T-cell (primary cell): Measurements from ENCODE around the gene PDGFD. TPM values are rescaled to one million over a fixed set of nuclear protein-coding genes. Genes with fewer than 3 reads are reported as not detected.

Experiments
- ATAC-seq, 4 experiments: fragments of 200-7000 bp in 3 of 4; fragments of 150-1000 bp in 1 of 4; cut with Tn5 transposase; replicated peaks in 1 of 4; 1 replicate in 3 of 4; 2 replicates in 1 of 4; pipeline ENCODE4 v1.10.0; 2021; ENCODE audit warnings: moderate library complexity in 3 of 4, mild to moderate bottlenecking in 2 of 4, moderate number of reproducible peaks in 1 of 4
- CTCF ChIA-PET, 2 donors: fragments of 300-600 bp; sonication (Branson Sonifier 250); formaldehyde crosslinking; loops; one replicate each; lab custom pipeline; 2022; ENCODE audit warnings: antibody characterized with exemption in 2 of 2; lab: Charles Lee
- POLR2A ChIA-PET, 2 donors: fragments of 300-600 bp; sonication (Branson Sonifier 250); formaldehyde crosslinking; loops; one replicate each; lab custom pipeline; 2022; ENCODE audit warnings: antibody characterized with exemption in 2 of 2; lab: Charles Lee
- DNase-seq, 35 experiments: peaks; one replicate each; pipeline versions ENCODE4 v3.0.0 to v3.0.0-alpha.2; 2013 to 2023
- H3K27ac ChIP-seq: one replicate; pipeline ENCODE4 v1.5.1; 2013; ENCODE audit warnings: low read length
- H3K27me3 ChIP-seq, 2 experiments: replicated peaks in 1 of 2; 1 replicate in 1 of 2; 2 replicates in 1 of 2; pipeline versions ENCODE4 v1.6.1 to v1.7.0; 2013; ENCODE audit warnings: low read length in 1 of 2, mixed read lengths in 1 of 2; ENCODE audit not compliant: control insufficient read depth in 2 of 2, insufficient read depth in 2 of 2; ENCODE audit errors: extremely low read depth in 1 of 2
- H3K36me3 ChIP-seq, 2 donors: 1 replicate in 1 of 2; 2 replicates in 1 of 2; pipeline versions ENCODE4 v1.6.1 to v1.7.0; 2013; ENCODE audit warnings: low read length in 1 of 2; ENCODE audit not compliant: control insufficient read depth in 2 of 2, insufficient read depth in 1 of 2; ENCODE audit errors: extremely low read depth in 1 of 2
- H3K4me1 ChIP-seq, 2 experiments: 1 replicate in 1 of 2; 2 replicates in 1 of 2; pipeline versions ENCODE4 v1.6.1 to v1.7.0; 2013; ENCODE audit warnings: low read length in 2 of 2, mixed read lengths in 1 of 2; ENCODE audit not compliant: insufficient read depth in 2 of 2, control insufficient read depth in 1 of 2; ENCODE audit errors: extremely low read depth in 1 of 2
- H3K4me3 ChIP-seq, 2 donors: 1 replicate in 1 of 2; 2 replicates in 1 of 2; pipeline versions ENCODE4 v1.5.1 to v1.7.0; 2013; ENCODE audit warnings: mild to moderate bottlenecking in 2 of 2, low read length in 1 of 2, moderate library complexity in 1 of 2; ENCODE audit not compliant: control insufficient read depth in 1 of 2; ENCODE audit errors: extremely low read depth in 1 of 2
- H3K9me3 ChIP-seq: 2 replicates; pipeline ENCODE4 v1.7.0; 2013
- H3K27ac Mint-ChIP-seq, 2 donors: one replicate each; pipeline ENCODE4 v1.8.0; 2020 to 2021; ENCODE audit warnings: mild to moderate bottlenecking in 2 of 2, mixed read lengths in 2 of 2
- H3K27me3 Mint-ChIP-seq, 2 donors: one replicate each; pipeline ENCODE4 v1.8.0; 2021 to 2022; ENCODE audit warnings: mixed read lengths in 2 of 2
- H3K36me3 Mint-ChIP-seq: one replicate; pipeline ENCODE4 v1.8.0; 2021; ENCODE audit warnings: mixed read lengths
- H3K4me1 Mint-ChIP-seq, 3 donors: one replicate each; pipeline ENCODE4 v1.8.0; 2020 to 2022; ENCODE audit warnings: mixed read lengths in 3 of 3, mild to moderate bottlenecking in 1 of 3
- H3K4me3 Mint-ChIP-seq, 3 donors: one replicate each; pipeline ENCODE4 v1.8.0; 2020 to 2022; ENCODE audit warnings: mild to moderate bottlenecking in 3 of 3, mixed read lengths in 3 of 3, moderate library complexity in 3 of 3
- H3K9me3 Mint-ChIP-seq, 3 donors: one replicate each; pipeline ENCODE4 v1.8.0; 2020 to 2022; ENCODE audit warnings: mixed read lengths in 3 of 3
- WGBS: methylation state at CpG from one replicate; pipeline ENCODE4 v1.1.5; 2013; ENCODE audit warnings: missing lambda C conversion rate; ENCODE audit not compliant: insufficient coverage; 5-methylcytosine and 5-hydroxymethylcytosine counted together
- total RNA-seq, 35 experiments: library from RNA in 6 of 35; stranded (reverse) in 6 of 35; fragments of 120-200 nt in 1 of 35; gene quantifications; one replicate each; pipeline versions ENCODE4 v1.2.1 to v1.2.4 and lab custom pipeline; 2013 to 2026

The PDGFD gene
- total RNA-seq, 5 donors from 2014 or later (not counting 1 experiment from before 2014, with no cell fraction given): 0.35 to 2.9 (median 1.2) TPM

DNA sequence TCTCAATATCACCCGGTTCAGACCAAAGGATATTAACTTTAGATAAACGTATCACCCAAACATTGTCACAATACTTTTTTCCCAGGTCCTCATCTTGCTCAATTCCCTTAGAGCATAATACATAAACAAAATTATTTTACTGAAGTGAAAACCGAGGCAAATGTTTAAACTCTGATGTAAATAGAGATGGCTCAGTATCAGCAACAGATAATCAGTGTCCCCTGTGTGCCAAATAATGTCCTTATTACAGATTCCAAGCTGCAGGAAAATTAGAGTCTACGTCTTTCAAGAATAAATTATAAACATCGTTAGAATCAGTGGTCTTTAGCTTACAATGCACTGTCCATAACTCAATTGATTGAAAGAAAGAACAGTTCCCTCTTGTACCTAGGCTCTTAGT is 77.3 kb downstream of the PDGFD start:
- Mint-ChIP-seq H3K4me3 (no peak overlapping the region), H3K27ac (no peak overlapping the region), H3K9me3 (no peaks in the 10 kb centered on the region), H3K36me3 (no peaks in the 10 kb centered on the region), H3K27me3 (no peaks in the 10 kb centered on the region), H3K4me1 (no peaks in the 10 kb centered on the region)
- Histone ChIP-seq H3K27me3 (no peaks in the 10 kb centered on the region), H3K4me1 (no peaks in the 10 kb centered on the region), H3K4me3 (no peak overlapping the region), H3K27ac (no peak overlapping the region), H3K9me3 (no peaks in the 10 kb centered on the region), H3K36me3 (no peaks in the 10 kb centered on the region)
- POLR2A ChIA-PET: no interaction called here
- DNase-seq (no peak), ATAC-seq (no peak)
- no CpG with 5 or more reads among the region's 5 CpGs for WGBS
- CTCF ChIA-PET: no interaction called here

DNA sequence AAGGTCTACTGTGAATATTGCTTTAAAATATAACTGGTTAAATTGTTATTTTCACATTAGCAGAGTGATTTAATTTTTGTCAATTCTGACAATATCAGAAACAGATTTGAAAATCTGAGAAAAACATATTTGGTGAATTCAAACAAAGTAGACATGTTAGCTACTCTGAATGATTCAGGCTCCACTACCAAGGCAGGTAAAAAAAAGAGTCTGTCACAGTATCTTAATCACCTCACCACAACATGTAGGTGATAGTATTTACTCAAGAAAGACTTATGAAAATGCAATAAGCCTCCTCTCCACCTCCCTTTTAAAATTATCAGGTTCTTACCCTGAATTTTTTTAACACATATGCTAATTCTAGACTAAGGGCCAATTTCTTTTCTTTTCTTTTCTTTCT is 85.0 kb downstream of the PDGFD start:
- ChIA-PET POLR2A (interaction anchor here in 1 of 2 donors (0.5 kb wide), 1 partner anchor 43 kb away, joined by 12 read pairs; no protein-coding TSS in a partner anchor), CTCF (no interaction called here)
- no peaks in the 10 kb centered on the region for H3K4me1 ChIP-seq
- H3K9me3 ChIP-seq: no peaks in the 10 kb centered on the region
- Mint-ChIP-seq H3K9me3 (no peaks in the 10 kb centered on the region), H3K27ac (no peak overlapping the region), H3K36me3 (no peaks in the 10 kb centered on the region), H3K4me1 (no peaks in the 10 kb centered on the region), H3K27me3 (peaks cover 0 to 6% of the 10 kb centered on the region in 2 donors), H3K4me3 (no peak overlapping the region)
- H3K27ac ChIP-seq: no peak overlapping the region
- H3K27me3 ChIP-seq: no peaks in the 10 kb centered on the region
- no peak overlapping the region for H3K4me3 ChIP-seq
- DNase-seq: no peak
- ATAC-seq: no peak
- H3K36me3 ChIP-seq: no peaks in the 10 kb centered on the region

DNA sequence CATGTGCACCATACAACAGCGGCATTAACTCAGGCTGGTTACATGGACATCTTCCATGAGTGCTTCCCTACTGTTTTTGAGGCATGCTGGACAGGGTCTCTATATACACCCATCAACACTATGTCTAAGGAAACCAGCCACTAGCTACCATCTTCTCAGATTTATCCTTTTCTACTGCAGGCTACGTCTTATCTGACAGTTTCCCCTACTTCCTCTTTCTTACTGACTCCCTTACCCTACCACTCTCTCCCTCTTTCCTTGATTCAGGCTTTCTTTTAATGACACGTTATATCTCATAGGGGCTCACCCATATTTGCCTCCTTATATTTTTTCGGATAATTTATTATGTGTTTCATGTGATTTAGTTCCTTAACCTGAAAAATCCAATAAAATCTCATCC is 85.7 kb downstream of the PDGFD start:
- Histone ChIP-seq H3K27me3 (no peaks in the 10 kb centered on the region), H3K4me3 (no peak overlapping the region), H3K9me3 (no peaks in the 10 kb centered on the region), H3K4me1 (no peaks in the 10 kb centered on the region), H3K36me3 (no peaks in the 10 kb centered on the region), H3K27ac (no peak overlapping the region)
- Mint-ChIP-seq H3K27ac (no peak overlapping the region), H3K36me3 (no peaks in the 10 kb centered on the region), H3K9me3 (no peaks in the 10 kb centered on the region), H3K4me1 (no peaks in the 10 kb centered on the region), H3K27me3 (peaks cover 0 to 6% of the 10 kb centered on the region in 2 donors), H3K4me3 (no peak overlapping the region)
- no peak for ATAC-seq
- POLR2A ChIA-PET: no interaction called here
- DNase-seq: no peak
- CTCF ChIA-PET: no interaction called here
- 44% methylated on average over 2 of the region's 4 CpGs for WGBS

DNA sequence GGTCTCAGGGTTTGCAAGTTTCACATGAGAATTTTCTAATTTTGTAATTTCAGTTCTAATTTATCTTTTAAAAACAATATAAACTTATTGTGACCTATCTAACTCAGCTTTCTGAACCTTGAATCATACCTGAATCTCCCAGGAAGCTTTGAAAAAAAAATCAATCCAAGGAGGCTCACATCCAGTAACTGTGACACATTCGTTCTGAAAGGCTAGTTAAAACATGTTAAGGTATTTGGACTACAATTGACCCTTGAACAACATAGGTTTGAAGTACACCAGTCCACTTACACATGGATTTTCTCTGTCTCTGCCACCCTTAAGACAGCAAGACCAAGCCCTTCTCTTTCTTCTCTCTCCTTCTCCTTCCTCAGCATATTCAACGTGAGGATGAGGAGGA is 87.5 kb downstream of the PDGFD start:
- no peaks in the 10 kb centered on the region for H3K36me3 Mint-ChIP-seq
- ChIA-PET POLR2A (no interaction called here), CTCF (no interaction called here)
- DNase-seq: no peak
- peaks cover 0 to 6% of the 10 kb centered on the region in 2 donors for H3K27me3 Mint-ChIP-seq
- no peaks in the 10 kb centered on the region for H3K4me1 Mint-ChIP-seq
- H3K27ac Mint-ChIP-seq: no peak overlapping the region
- no peaks in the 10 kb centered on the region for H3K4me1 ChIP-seq
- H3K4me3 ChIP-seq: no peak overlapping the region
- no peak overlapping the region for H3K27ac ChIP-seq
- no peaks in the 10 kb centered on the region for H3K9me3 Mint-ChIP-seq
- H3K9me3 ChIP-seq: no peaks in the 10 kb centered on the region
- H3K27me3 ChIP-seq: no peaks in the 10 kb centered on the region
- H3K4me3 Mint-ChIP-seq: no peak overlapping the region
- ATAC-seq: no peak
- no peaks in the 10 kb centered on the region for H3K36me3 ChIP-seq
- WGBS: no CpG with 5 or more reads among the region's 2 CpGs

DNA sequence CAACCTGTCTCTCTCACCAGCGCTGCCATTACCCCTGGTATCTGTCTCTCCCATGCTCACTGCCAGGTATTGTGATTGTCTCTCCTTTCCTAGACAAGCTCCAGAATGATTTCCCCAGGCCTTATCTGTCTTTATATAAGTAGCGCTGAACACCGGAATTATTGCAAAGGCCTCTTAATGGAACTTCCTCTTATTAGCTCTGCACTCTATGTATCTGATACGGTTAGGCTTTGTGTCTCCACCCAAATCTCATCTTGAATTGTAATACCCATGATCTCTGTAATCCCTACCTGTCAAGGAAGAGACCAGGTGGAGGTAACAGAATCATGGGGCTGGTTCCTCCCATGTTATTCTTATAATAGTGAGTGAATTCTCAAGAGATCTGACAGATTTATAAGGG is 88.2 kb downstream of the PDGFD start:
- no peaks in the 10 kb centered on the region for H3K36me3 ChIP-seq
- H3K4me1 Mint-ChIP-seq: no peaks in the 10 kb centered on the region
- H3K4me3 Mint-ChIP-seq: no peak overlapping the region
- 92% methylated on average over 1 of the region's 4 CpGs for WGBS
- no peaks in the 10 kb centered on the region for H3K27me3 ChIP-seq
- H3K9me3 Mint-ChIP-seq: no peaks in the 10 kb centered on the region
- no peaks in the 10 kb centered on the region for H3K4me1 ChIP-seq
- H3K27me3 Mint-ChIP-seq: peaks cover 0 to 6% of the 10 kb centered on the region in 2 donors
- H3K27ac Mint-ChIP-seq: no peak overlapping the region
- H3K9me3 ChIP-seq: no peaks in the 10 kb centered on the region
- ATAC-seq (no peak), DNase-seq (no peak)
- H3K36me3 Mint-ChIP-seq: no peaks in the 10 kb centered on the region
- no peak overlapping the region for H3K27ac ChIP-seq
- no peak overlapping the region for H3K4me3 ChIP-seq
- CTCF ChIA-PET: no interaction called here
- POLR2A ChIA-PET: no interaction called here

DNA sequence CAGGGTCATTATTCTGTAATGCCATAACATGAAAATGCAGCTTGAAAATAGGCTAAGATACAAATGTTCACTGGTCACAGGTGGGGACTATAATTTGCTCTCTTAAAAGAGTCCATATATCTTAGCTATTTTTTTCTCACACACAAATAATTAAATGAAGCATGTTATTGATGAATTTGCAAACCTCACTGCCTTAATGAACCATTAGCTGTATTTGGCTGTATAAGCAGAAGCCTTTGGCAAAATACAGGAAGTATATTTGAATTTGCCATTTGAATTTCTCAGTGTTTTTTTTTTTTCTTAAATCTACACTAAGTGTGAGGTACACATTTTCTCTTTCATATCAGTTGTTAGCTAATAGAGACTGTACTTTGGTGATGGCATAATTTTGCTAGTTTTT is 88.9 kb downstream of the PDGFD start:
- no peak for ATAC-seq
- H3K4me3 Mint-ChIP-seq: no peak overlapping the region
- H3K27me3 ChIP-seq: no peaks in the 10 kb centered on the region
- H3K4me3 ChIP-seq: no peak overlapping the region
- H3K27me3 Mint-ChIP-seq: peaks cover 0 to 6% of the 10 kb centered on the region in 2 donors
- no peaks in the 10 kb centered on the region for H3K36me3 ChIP-seq
- no peaks in the 10 kb centered on the region for H3K4me1 ChIP-seq
- no peak overlapping the region for H3K27ac ChIP-seq
- CTCF ChIA-PET: no interaction called here
- no peaks in the 10 kb centered on the region for H3K9me3 Mint-ChIP-seq
- H3K9me3 ChIP-seq: no peaks in the 10 kb centered on the region
- no peaks in the 10 kb centered on the region for H3K36me3 Mint-ChIP-seq
- H3K27ac Mint-ChIP-seq: no peak overlapping the region
- POLR2A ChIA-PET: interaction anchor here in 1 of 2 donors (0.7 kb wide), 1 partner anchor 312 kb away, joined by 3 read pairs; no protein-coding TSS in a partner anchor
- no peak for DNase-seq
- H3K4me1 Mint-ChIP-seq: no peaks in the 10 kb centered on the region
